ENCODE data around the gene MBOAT2.

The MBOAT2 gene

GRCh38 chr2:8965216-8965969 lies 38.1 kb downstream of the MBOAT2 start:
- Histone ChIP-seq H2BK12ac (ENCODE audit: low read length) (no peak overlapping the region), H3K27ac (replicated peaks; ENCODE audit: low read length) (no peak overlapping the region), H2BK15ac (ENCODE audit: low read length) (no peak overlapping the region), H4K8ac (ENCODE audit: low read depth, low read length) (no peak overlapping the region), H2BK5ac (ENCODE audit: low read length) (no peak overlapping the region), H3K4me2 (ENCODE audit: insufficient read depth, low read length, poor library complexity, severe bottlenecking) (no peak overlapping the region), H3K36me3 (replicated peaks in 1 of 2; ENCODE audit: control insufficient read depth in 2 of 2, insufficient read depth in 2 of 2, low read length in 2 of 2) (no peaks in the 10 kb centered on the region), H3K18ac (ENCODE audit: low read length) (no peak overlapping the region), H3K9ac (ENCODE audit: low read depth, low read length, poor library complexity) (no peak overlapping the region), H2AFZ (ENCODE audit: low read length) (no peak overlapping the region), H2AK5ac (ENCODE audit: low read depth, low read length) (no peak overlapping the region), H3K4me1 (ENCODE audit: control insufficient read depth in 2 of 2, insufficient read depth in 1 of 2, low read depth in 1 of 2, low read length in 2 of 2) (no peaks in the 10 kb centered on the region), H3K23ac (ENCODE audit: low read depth, low read length, poor library complexity) (no peak overlapping the region), H2BK120ac (ENCODE audit: low read depth, low read length) (no peak overlapping the region), H3K4ac (ENCODE audit: low read length) (no peak overlapping the region), H3K9me3 (replicated peaks in 1 of 2; ENCODE audit: control insufficient read depth in 2 of 2, insufficient read depth in 1 of 2, low read depth in 1 of 2, low read length in 2 of 2) (no peaks in the 10 kb centered on the region), H4K91ac (ENCODE audit: low read depth, low read length, poor library complexity) (no peak overlapping the region), H3K79me1 (ENCODE audit: low read depth, low read length) (no peaks in the 10 kb centered on the region), H3K14ac (ENCODE audit: low read length) (no peak overlapping the region), H3K4me3 (ENCODE audit: low read length in 2 of 2) (no peak overlapping the region), H3K27me3 (ENCODE audit: control insufficient read depth in 3 of 3, insufficient read depth in 3 of 3, low read depth in 1 of 3, low read length in 3 of 3) (no peaks in the 10 kb centered on the region)
- 100% methylated on average over 1 of the region's 8 CpGs; no CpG with 5 or more reads in 1 of the 2 donors for WGBS, 2 donors (ENCODE audit: extremely low coverage in 2 of 2, insufficient read length in 2 of 2, insufficient replicate concordance in 1 of 2)
- no peak for DNase-seq (ENCODE audit: low spot score)

- no peak overlapping the region for H3K4me2 ChIP-seq (ENCODE audit: insufficient read depth, low read length, poor library complexity, severe bottlenecking)
- H3K79me1 ChIP-seq (ENCODE audit: low read depth, low read length) = no peaks in the 10 kb centered on the region
- no peak overlapping the region for H3K4ac ChIP-seq (ENCODE audit: low read length)
- no peak overlapping the region for H3K23ac ChIP-seq (ENCODE audit: low read depth, low read length, poor library complexity)
- H4K8ac ChIP-seq (ENCODE audit: low read depth, low read length) = no peak overlapping the region
- H3K9ac ChIP-seq (ENCODE audit: low read depth, low read length, poor library complexity) = no peak overlapping the region
- no peaks in the 10 kb centered on the region for H3K27me3 ChIP-seq (ENCODE audit: control insufficient read depth in 3 of 3, insufficient read depth in 3 of 3, low read depth in 1 of 3, low read length in 3 of 3)
- H2BK5ac ChIP-seq (ENCODE audit: low read length) = no peak overlapping the region
- no peak overlapping the region for H2BK120ac ChIP-seq (ENCODE audit: low read depth, low read length)
- no peaks in the 10 kb centered on the region for H3K4me1 ChIP-seq (ENCODE audit: control insufficient read depth in 2 of 2, insufficient read depth in 1 of 2, low read depth in 1 of 2, low read length in 2 of 2)
- no peaks in the 10 kb centered on the region for H3K36me3 ChIP-seq (replicated peaks in 1 of 2; ENCODE audit: control insufficient read depth in 2 of 2, insufficient read depth in 2 of 2, low read length in 2 of 2)
- no peak overlapping the region for H2AK5ac ChIP-seq (ENCODE audit: low read depth, low read length)
- H3K4me3 ChIP-seq (ENCODE audit: low read length in 2 of 2) = no peak overlapping the region
- H2BK12ac ChIP-seq (ENCODE audit: low read length) = no peak overlapping the region
- no peak overlapping the region for H2BK15ac ChIP-seq (ENCODE audit: low read length)
- no peak overlapping the region for H4K91ac ChIP-seq (ENCODE audit: low read depth, low read length, poor library complexity)
- DNase-seq (ENCODE audit: low spot score) = no peak
- H3K27ac ChIP-seq (replicated peaks; ENCODE audit: low read length) = no peak overlapping the region
- H3K9me3 ChIP-seq (replicated peaks in 1 of 2; ENCODE audit: control insufficient read depth in 2 of 2, insufficient read depth in 1 of 2, low read depth in 1 of 2, low read length in 2 of 2) = no peaks in the 10 kb centered on the region
- H3K18ac ChIP-seq (ENCODE audit: low read length) = no peak overlapping the region
- no peak overlapping the region for H2AFZ ChIP-seq (ENCODE audit: low read length)
- no peak overlapping the region for H3K14ac ChIP-seq (ENCODE audit: low read length)
- WGBS, 2 donors (ENCODE audit: extremely low coverage in 2 of 2, insufficient read length in 2 of 2, insufficient replicate concordance in 1 of 2) = no CpG with 5 or more reads among the region's 6 CpGs
Observed at GRCh38 chr2:8962890-8963289, 40.6 kb downstream of the MBOAT2 start.

DNA sequence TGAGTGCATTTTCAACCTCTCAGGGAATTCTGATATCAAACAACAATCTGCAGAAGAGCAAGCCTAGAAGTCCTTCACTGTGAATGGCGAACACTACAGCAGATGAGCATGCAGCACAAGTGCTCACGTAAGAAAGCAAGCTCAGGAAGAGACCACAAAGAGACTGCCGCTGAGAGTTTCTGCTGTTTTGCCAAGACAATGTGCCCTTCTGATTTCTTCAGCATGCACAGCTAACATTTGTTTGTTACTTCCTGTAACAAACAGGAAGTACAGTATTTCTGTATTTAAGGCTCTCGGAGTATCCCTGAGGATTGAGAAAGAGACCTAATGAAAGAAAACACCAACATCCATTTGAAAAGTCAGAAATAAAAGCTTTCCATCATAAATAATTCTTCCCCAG lies 45.9 kb downstream of the MBOAT2 start:
- Histone ChIP-seq H2BK5ac (ENCODE audit: low read length) (no peak overlapping the region), H3K36me3 (replicated peaks in 1 of 2; ENCODE audit: control insufficient read depth in 2 of 2, insufficient read depth in 2 of 2, low read length in 2 of 2) (peaks cover 10 to 13% of the 10 kb centered on the region in 2 donors), H3K27me3 (ENCODE audit: control insufficient read depth in 3 of 3, insufficient read depth in 3 of 3, low read depth in 1 of 3, low read length in 3 of 3) (no peaks in the 10 kb centered on the region), H3K79me1 (ENCODE audit: low read depth, low read length) (no peaks in the 10 kb centered on the region), H3K14ac (ENCODE audit: low read length) (no peak overlapping the region), H2BK120ac (ENCODE audit: low read depth, low read length) (no peak overlapping the region), H2AK5ac (ENCODE audit: low read depth, low read length) (no peak overlapping the region), H2BK15ac (ENCODE audit: low read length) (no peak overlapping the region), H3K18ac (ENCODE audit: low read length) (no peak overlapping the region), H4K8ac (ENCODE audit: low read depth, low read length) (no peak overlapping the region), H4K91ac (ENCODE audit: low read depth, low read length, poor library complexity) (no peak overlapping the region), H3K23ac (ENCODE audit: low read depth, low read length, poor library complexity) (no peak overlapping the region), H3K4ac (ENCODE audit: low read length) (no peak overlapping the region), H3K4me3 (ENCODE audit: low read length in 2 of 2) (no peak overlapping the region), H3K9ac (ENCODE audit: low read depth, low read length, poor library complexity) (no peak overlapping the region), H2BK12ac (ENCODE audit: low read length) (no peak overlapping the region), H3K4me2 (ENCODE audit: insufficient read depth, low read length, poor library complexity, severe bottlenecking) (no peak overlapping the region), H3K9me3 (replicated peaks in 1 of 2; ENCODE audit: control insufficient read depth in 2 of 2, insufficient read depth in 1 of 2, low read depth in 1 of 2, low read length in 2 of 2) (peaks cover 11 to 25% of the 10 kb centered on the region in 2 donors), H2AFZ (ENCODE audit: low read length) (no peak overlapping the region), H3K4me1 (ENCODE audit: control insufficient read depth in 2 of 2, insufficient read depth in 1 of 2, low read depth in 1 of 2, low read length in 2 of 2) (no peaks in the 10 kb centered on the region), H3K27ac (replicated peaks; ENCODE audit: low read length) (no peak overlapping the region)
- no peak for DNase-seq (ENCODE audit: low spot score)
- WGBS, 2 donors (ENCODE audit: extremely low coverage in 2 of 2, insufficient read length in 2 of 2, insufficient replicate concordance in 1 of 2) = no CpG with 5 or more reads among the region's 4 CpGs

DNA sequence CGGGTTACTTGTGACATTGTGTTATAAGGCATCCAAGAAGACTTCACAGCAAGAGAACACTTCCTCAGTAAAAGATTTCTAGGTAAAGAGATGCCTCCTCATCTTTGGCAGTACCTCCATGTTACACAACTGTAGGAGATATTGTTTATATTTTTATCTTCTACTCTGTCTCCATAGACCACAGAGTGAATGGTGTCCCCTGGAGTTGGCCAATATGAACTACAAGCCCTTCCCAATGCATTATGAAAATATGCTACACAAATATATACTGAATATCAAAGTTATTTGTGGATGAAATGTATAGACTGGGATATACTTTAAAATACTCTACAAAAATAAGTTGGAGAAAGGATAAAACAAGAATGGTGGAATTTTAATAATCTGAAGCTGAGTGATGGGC lies 46.7 kb downstream of the MBOAT2 start:
- no peaks in the 10 kb centered on the region for H3K79me1 ChIP-seq (ENCODE audit: low read depth, low read length)
- no peak overlapping the region for H3K4ac ChIP-seq (ENCODE audit: low read length)
- no peak overlapping the region for H2BK15ac ChIP-seq (ENCODE audit: low read length)
- H3K4me3 ChIP-seq (ENCODE audit: low read length in 2 of 2) = no peak overlapping the region
- no peak overlapping the region for H2AFZ ChIP-seq (ENCODE audit: low read length)
- no peak overlapping the region for H3K14ac ChIP-seq (ENCODE audit: low read length)
- H3K27me3 ChIP-seq (ENCODE audit: control insufficient read depth in 3 of 3, insufficient read depth in 3 of 3, low read depth in 1 of 3, low read length in 3 of 3) = no peaks in the 10 kb centered on the region
- no peak overlapping the region for H3K27ac ChIP-seq (replicated peaks; ENCODE audit: low read length)
- H3K9me3 ChIP-seq (replicated peaks in 1 of 2; ENCODE audit: control insufficient read depth in 2 of 2, insufficient read depth in 1 of 2, low read depth in 1 of 2, low read length in 2 of 2) = peaks cover 11 to 29% of the 10 kb centered on the region in 2 donors
- no peak overlapping the region for H2BK5ac ChIP-seq (ENCODE audit: low read length)
- H3K23ac ChIP-seq (ENCODE audit: low read depth, low read length, poor library complexity) = no peak overlapping the region
- no peaks in the 10 kb centered on the region for H3K4me1 ChIP-seq (ENCODE audit: control insufficient read depth in 2 of 2, insufficient read depth in 1 of 2, low read depth in 1 of 2, low read length in 2 of 2)
- H3K36me3 ChIP-seq (replicated peaks in 1 of 2; ENCODE audit: control insufficient read depth in 2 of 2, insufficient read depth in 2 of 2, low read length in 2 of 2) = peaks cover 10 to 13% of the 10 kb centered on the region in 2 donors
- H4K91ac ChIP-seq (ENCODE audit: low read depth, low read length, poor library complexity) = no peak overlapping the region
- no peak overlapping the region for H3K9ac ChIP-seq (ENCODE audit: low read depth, low read length, poor library complexity)
- H2BK12ac ChIP-seq (ENCODE audit: low read length) = no peak overlapping the region
- no peak overlapping the region for H2BK120ac ChIP-seq (ENCODE audit: low read depth, low read length)
- no peak overlapping the region for H4K8ac ChIP-seq (ENCODE audit: low read depth, low read length)
- H3K4me2 ChIP-seq (ENCODE audit: insufficient read depth, low read length, poor library complexity, severe bottlenecking) = no peak overlapping the region
- DNase-seq (ENCODE audit: low spot score) = no peak
- WGBS, 2 donors (ENCODE audit: extremely low coverage in 2 of 2, insufficient read length in 2 of 2, insufficient replicate concordance in 1 of 2) = no CpG with 5 or more reads among the region's 1 CpG
- H2AK5ac ChIP-seq (ENCODE audit: low read depth, low read length) = no peak overlapping the region
- H3K18ac ChIP-seq (ENCODE audit: low read length) = no peak overlapping the region

Data from neuronal stem cell (in vitro differentiated cells).